Kidney tubule cell (primary cell): ENCODE data around the gene COG4.

Experiments
- DNase-seq: peaks from one replicate; pipeline ENCODE4 v3.0.0-alpha.2; 2018; ENCODE audit warnings: low spot score

Gene COG4

GRCh38 chr16:70527315-70527996 lies 4.1 kb upstream of the COG4 start:
- no peak for DNase-seq

GRCh38 chr16:70526403-70526802 lies 3.0 kb upstream of the COG4 start:
- no peak for DNase-seq

GRCh38 chr16:70524399-70524825 lies 1.1 kb upstream of the COG4 start:
- peak; percentile 50 for DNase-seq

- DNase-seq: no peak
Measured at GRCh38 chr16:70523743-70524398, 517 bp upstream of the COG4 start, which contains the start of gene SF3B3. SF3B3 (plus strand) TSS chr16:70523816; CDS start chr16:70526657, 2,841 bp downstream.

- no peak for DNase-seq
Measured at GRCh38 chr16:70522216-70523075, 908 bp downstream of the COG4 start.

- DNase-seq: peak; percentile 20
Measured at GRCh38 chr16:70520612-70521297, 2.6 kb downstream of the COG4 start.

GRCh38 chr16:70512456-70512855 lies 10.9 kb downstream of the COG4 start:
- peak; percentile 91 for DNase-seq

- no peak for DNase-seq
Measured at GRCh38 chr16:70511833-70512232, 11.5 kb downstream of the COG4 start.

GRCh38 chr16:70510216-70510615 lies 13.1 kb downstream of the COG4 start:
- no peak for DNase-seq

- no peak for DNase-seq
Measured at GRCh38 chr16:70508752-70509151, 14.6 kb downstream of the COG4 start.

- no peak for DNase-seq
Measured at GRCh38 chr16:70496513-70496912, 26.8 kb downstream of the COG4 start.

- no peak for DNase-seq
Measured at GRCh38 chr16:70495425-70496182, 27.8 kb downstream of the COG4 start.

- no peak for DNase-seq
Measured at GRCh38 chr16:70494777-70495176, 28.6 kb downstream of the COG4 start.

DNA sequence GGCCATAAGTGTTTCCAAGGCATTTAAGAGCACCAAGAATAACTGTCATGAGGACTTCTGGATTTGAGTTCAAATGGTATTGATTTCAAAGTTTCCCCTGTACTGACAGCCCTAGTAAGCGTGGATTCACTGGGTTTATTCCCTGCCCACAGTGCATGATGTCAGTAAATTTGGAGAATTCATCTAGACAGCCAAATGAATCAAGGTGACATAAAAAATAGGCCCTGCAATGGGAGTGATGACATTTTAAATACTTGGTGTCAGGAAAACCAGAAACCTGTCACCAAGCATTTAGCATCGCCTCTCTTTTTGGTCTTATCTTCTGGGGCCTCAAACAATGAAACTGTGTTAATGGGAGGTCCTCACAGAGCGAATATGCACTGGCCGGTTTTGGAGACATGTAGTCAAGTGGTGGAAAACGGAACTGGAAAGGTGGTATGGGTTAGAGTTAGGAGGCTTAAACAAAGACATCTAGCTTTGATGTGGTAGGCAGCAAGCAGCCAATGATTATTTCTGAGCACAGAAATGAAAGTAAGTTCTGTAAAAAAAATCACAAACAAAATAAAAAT lies 29.1 kb downstream of the COG4 start:
- DNase-seq: no peak

- no peak for DNase-seq
Measured at GRCh38 chr16:70493802-70494201, 29.6 kb downstream of the COG4 start.

- no peak for DNase-seq
Measured at GRCh38 chr16:70490261-70490660, 33.1 kb downstream of the COG4 start.

DNA sequence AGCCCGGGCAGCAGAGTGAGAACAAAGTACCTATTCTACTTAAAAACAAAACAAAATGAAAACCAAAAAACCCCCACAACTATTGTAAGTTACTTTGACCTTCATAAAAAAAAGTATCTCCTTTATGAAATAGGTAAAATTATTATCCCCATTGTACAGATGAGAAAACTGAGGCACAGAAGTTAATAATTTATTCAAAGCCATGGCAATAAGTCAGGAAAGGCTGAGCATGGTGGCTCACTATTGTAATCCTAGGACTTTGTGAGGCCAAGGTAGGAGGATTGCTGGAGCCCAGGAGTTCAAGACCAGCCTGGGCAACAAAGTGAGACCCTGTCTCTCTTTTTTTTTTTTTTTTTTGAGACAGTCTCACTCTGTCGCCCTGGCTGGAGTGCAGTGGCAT lies 38.5 kb downstream of the COG4 start:
- no peak for DNase-seq

- DNase-seq: no peak
Measured at GRCh38 chr16:70483426-70483825, 39.9 kb downstream of the COG4 start.

- peak; percentile 30 for DNase-seq
Measured at GRCh38 chr16:70482624-70483023, 40.7 kb downstream of the COG4 start.

- DNase-seq: peak; percentile 75
Measured at GRCh38 chr16:70481929-70482536, 41.3 kb downstream of the COG4 start.
